HCT116 (cell line): ENCODE measurements around the gene FH. TPM values are rescaled to one million over a fixed set of nuclear protein-coding genes. Genes with fewer than 3 reads are reported as not detected.

Source experiments
- ATAC-seq: fragments of 200-7000 bp; cut with Tn5 transposase; 2 replicates; pipeline ENCODE4 v1.9.1; 2020; ENCODE audit warnings: mild to moderate bottlenecking, moderate library complexity
- BruUV-seq: library from RNA; stranded (reverse); fragments of 400-500 nt; replicated peaks from 2 replicates; lab custom pipeline; 2021; lab: Mats Ljungman, UMichigan
- CTCF ChIA-PET: fragments of 300-600 bp; sonication (Branson Sonifier 250); formaldehyde crosslinking; loops from one replicate; lab custom pipeline; 2021; ENCODE audit warnings: antibody characterized with exemption; lab: Charles Lee
- POLR2A ChIA-PET: fragments of 300-600, 350-600 bp; sonication (Branson Sonifier 250); formaldehyde crosslinking; loops from one replicate; lab custom pipeline; 2021; ENCODE audit warnings: antibody characterized with exemption; lab: Charles Lee
- RAD21 ChIA-PET, 2 experiments: fragments of 300-600 bp; sonication (Branson Sonifier 250); formaldehyde crosslinking; loops; one replicate each; lab custom pipeline; 2023; ENCODE audit warnings: low total read pairs in 2 of 2; ENCODE audit not compliant: uncharacterized antibody in 2 of 2, unreplicated experiment in 2 of 2, low non-redundant PET in 1 of 2; lab: Charles Lee
- DNase-seq: peaks from one replicate; pipeline ENCODE4 v3.0.0-alpha.2; 2010; ENCODE audit warnings: low read depth, low spot score
- H2AFZ ChIP-seq: fragments of 200-600 bp; shearing (Covaris generic), sonication (generic); 2 replicates; pipeline ENCODE4 v1.6.1; 2017; ENCODE audit warnings: low read depth, mixed run types, mixed read lengths, antibody characterized with exemption, low read length; ENCODE audit not compliant: poor library complexity, severe bottlenecking
- H3K27ac ChIP-seq: 2 replicates; pipeline ENCODE4 v1.5.1; 2012; ENCODE audit warnings: low read depth, low read length
- H3K27me3 ChIP-seq: fragments of 200-600 bp; sonication (generic); 2 replicates; pipeline ENCODE4 v1.6.1; 2016; ENCODE audit warnings: mixed run types, low read length, mixed read lengths; ENCODE audit not compliant: insufficient read depth
- H3K36me3 ChIP-seq, 2 experiments: fragments of 200-500 bp in 1 of 2; fragments of 200-600 bp in 1 of 2; sonication (Bioruptor generic) in 1 of 2; sonication (generic) in 1 of 2; 2 replicates each; pipeline versions ENCODE4 v1.5.1 to v1.6.1; 2014 to 2016; ENCODE audit warnings: low read length in 2 of 2, inconsistent platforms in 1 of 2, mixed read lengths in 1 of 2, mixed run types in 1 of 2; ENCODE audit not compliant: insufficient read depth in 2 of 2, control insufficient read depth in 1 of 2
- H3K4me1 ChIP-seq, 2 experiments: fragments of 200-600 bp in 1 of 2; sonication (generic) in 1 of 2; 2 replicates each; pipeline versions ENCODE4 v1.5.1 to v1.6.1; 2012 to 2017; ENCODE audit warnings: low read length in 2 of 2, inconsistent platforms in 1 of 2, mild to moderate bottlenecking in 1 of 2, mixed read lengths in 1 of 2, mixed run types in 1 of 2, moderate library complexity in 1 of 2; ENCODE audit not compliant: insufficient read depth in 2 of 2, control insufficient read depth in 1 of 2
- H3K4me2 ChIP-seq: fragments of 200-600 bp; sonication (generic); 2 replicates; pipeline ENCODE4 v1.6.1; 2017; ENCODE audit warnings: mixed run types, low read length, mixed read lengths
- H3K4me3 ChIP-seq, 2 experiments: fragments of 200-600 bp in 1 of 2; sonication (generic) in 1 of 2; replicated peaks in 1 of 2; 2 replicates each; pipeline ENCODE4 v1.5.1; 2011 to 2016; ENCODE audit warnings: low read length in 2 of 2, control low read depth in 1 of 2, low read depth in 1 of 2, mild to moderate bottlenecking in 1 of 2, mixed read lengths in 1 of 2, mixed run types in 1 of 2
- H3K79me2 ChIP-seq: fragments of 200-600 bp; sonication (generic); 2 replicates; pipeline ENCODE4 v1.6.1; 2017; ENCODE audit warnings: mild to moderate bottlenecking, mixed run types, low read length, moderate library complexity, mixed read lengths; ENCODE audit not compliant: insufficient read depth
- H3K9ac ChIP-seq: fragments of 200-600 bp; sonication (generic); 2 replicates; pipeline ENCODE4 v1.6.1; 2016; ENCODE audit warnings: low read length, mixed read lengths
- H3K9me2 ChIP-seq: fragments of 200-600 bp; sonication (generic), shearing (Covaris generic); 2 replicates; pipeline ENCODE4 v1.6.1; 2017; ENCODE audit warnings: mixed run types, mild to moderate bottlenecking, moderate library complexity; ENCODE audit not compliant: insufficient read depth
- H3K9me3 ChIP-seq, 2 experiments: fragments of 200-500 bp in 1 of 2; fragments of 200-600 bp in 1 of 2; sonication (Bioruptor generic) in 1 of 2; sonication (generic) in 1 of 2; 2 replicates each; pipeline ENCODE4 v1.6.1; 2014 to 2017; ENCODE audit warnings: low read length in 2 of 2, mixed read lengths in 2 of 2, inconsistent platforms in 1 of 2, low read depth in 1 of 2, mild to moderate bottlenecking in 1 of 2, mixed run types in 1 of 2, moderate library complexity in 1 of 2; ENCODE audit not compliant: control insufficient read depth in 1 of 2, insufficient read depth in 1 of 2
- H4K20me1 ChIP-seq: fragments of 200-600 bp; sonication (generic), shearing (Covaris generic); 2 replicates; pipeline ENCODE4 v1.6.1; 2017; ENCODE audit warnings: mixed run types, mild to moderate bottlenecking, moderate library complexity; ENCODE audit not compliant: insufficient read depth
- CBX3 ChIP-seq: IDR thresholded peaks from 2 replicates; pipeline ENCODE4 v1.6.1; 2012; ENCODE audit warnings: low read depth
- EGR1 ChIP-seq: IDR thresholded peaks from 2 replicates; pipeline ENCODE4 v1.6.1; 2012; ENCODE audit warnings: low read depth
- ELF1 ChIP-seq: IDR thresholded peaks from 2 replicates; pipeline ENCODE4 v1.6.1; 2012; ENCODE audit warnings: low read depth, borderline replicate concordance
- EZH2 ChIP-seq: fragments of 200-600 bp; sonication (generic); IDR thresholded peaks from 2 replicates; pipeline ENCODE4 v1.6.1; 2017; ENCODE audit warnings: antibody characterized with exemption, mixed run types
- EZH2phosphoT487 ChIP-seq: fragments of 200-600 bp; IDR thresholded peaks from 2 replicates; pipeline ENCODE4 v1.6.1; 2018; ENCODE audit warnings: antibody characterized with exemption, borderline replicate concordance
- FOSL1 ChIP-seq: IDR thresholded peaks from 2 replicates; pipeline ENCODE4 v1.6.1; 2012; ENCODE audit warnings: low read depth
- POLR2A ChIP-seq: IDR thresholded peaks from 2 replicates; pipeline ENCODE4 v1.7.0; 2011; ENCODE audit warnings: borderline replicate concordance; ENCODE audit not compliant: insufficient read depth, insufficient read length; ENCODE audit errors: extremely low read depth
- SP1 ChIP-seq: IDR thresholded peaks from 2 replicates; pipeline ENCODE4 v1.6.1; 2012; ENCODE audit warnings: low read depth
- SRF ChIP-seq: IDR thresholded peaks from 2 replicates; pipeline ENCODE4 v1.6.1; 2012; ENCODE audit warnings: low read depth
- TCF7L2 ChIP-seq: IDR thresholded peaks from 2 replicates; pipeline ENCODE4 v1.7.0; 2011; ENCODE audit warnings: borderline replicate concordance, inconsistent platforms; ENCODE audit not compliant: insufficient read depth, insufficient read length; ENCODE audit errors: extremely low read depth
- ZFX ChIP-seq: fragments of 450-650 bp; IDR thresholded peaks from 2 replicates; pipeline ENCODE4 v1.6.1; 2017
- intact Hi-C: fragments of 100-400 bp; cut with micrococcal nuclease; formaldehyde crosslinking; loops from 2 replicates; pipeline ENCODE4 v1.10.0; 2022
- total RNA-seq: library from RNA; stranded (reverse); gene quantifications from one replicate; pipeline ENCODE4 v1.2.1, GENCODE V29; 2021; ENCODE audit not compliant: unreplicated experiment
- TF ChIP-seq, protein P1 (sequence below): IDR thresholded peaks from 2 replicates; pipeline ENCODE4 v1.6.1; 2011; ENCODE audit warnings: mild to moderate bottlenecking, low read length, moderate library complexity; ENCODE audit not compliant: insufficient replicate concordance; ENCODE audit errors: extremely low read depth
- TF ChIP-seq, protein P2 (sequence below): IDR thresholded peaks from 2 replicates; pipeline ENCODE4 v1.6.1; 2012
- TF ChIP-seq, protein P3 (sequence below): IDR thresholded peaks from 2 replicates; pipeline ENCODE4 v1.6.1; 2012; ENCODE audit warnings: low read depth

The FH gene
- total RNA-seq, 1 experiment from 2014 or later: 67.7 TPM

DNA sequence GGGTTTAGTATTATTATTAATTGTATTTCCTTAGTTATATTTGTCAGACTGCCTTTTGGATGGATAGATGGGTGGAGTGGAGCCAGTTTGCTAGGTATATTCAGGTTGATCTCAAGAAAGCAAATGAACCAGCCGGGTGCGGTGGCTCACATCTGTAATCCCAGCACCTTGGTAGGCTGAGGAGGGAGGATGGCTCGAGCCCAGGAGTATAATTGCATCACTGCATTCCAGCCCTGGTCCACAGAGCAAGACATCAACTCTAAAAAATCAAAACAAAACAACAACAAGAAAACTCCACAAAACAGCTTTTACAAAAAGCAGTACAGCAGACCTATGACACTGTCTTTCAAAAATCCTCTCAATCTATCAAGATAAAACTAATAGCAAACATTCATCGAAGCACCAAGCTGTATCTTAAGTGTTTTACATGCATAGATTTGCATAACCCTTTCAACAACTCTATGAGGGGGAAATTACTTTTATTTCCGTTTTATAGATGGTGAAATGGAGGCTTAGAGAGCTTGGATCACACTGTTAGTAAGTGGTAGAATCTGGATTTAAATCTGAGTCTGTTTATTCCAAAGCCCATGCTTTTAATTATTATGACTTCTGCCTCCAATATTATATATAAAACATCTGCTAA is 38.1 kb upstream of the FH start:
- Histone ChIP-seq H3K9ac (no peak overlapping the region), H3K4me1 (no peaks in the 10 kb centered on the region), H3K4me2 (no peak overlapping the region), H3K27me3 (0 out of 2 replicates have a peak, but pooled peaks cover 5% of the 10 kb centered on the region), H3K27ac (no peak overlapping the region), H3K9me3 (no peaks in the 10 kb centered on the region), H3K36me3 (no peaks in the 10 kb centered on the region), H3K4me3 (no peak overlapping the region), H2AFZ (no peak overlapping the region), H3K79me2 (no peaks in the 10 kb centered on the region), H4K20me1 (no peaks in the 10 kb centered on the region), H3K9me2 (no peaks in the 10 kb centered on the region; the same call in 1 of the 2 replicates)
- CTCF ChIA-PET: no interaction called here
- intact Hi-C loops: no loop called here
- POLR2A ChIA-PET: no interaction called here
- TF ChIP-seq EZH2 (no peak), EGR1 (no peak), ZFX (no peak), FOSL1 (no peak), TCF7L2 (no peak), POLR2A (no peak), CBX3 (no peak), ELF1 (no peak), SP1 (no peak), EZH2phosphoT487 (no peak), SRF (no peak)
- TF ChIP-seq, protein P1, sequence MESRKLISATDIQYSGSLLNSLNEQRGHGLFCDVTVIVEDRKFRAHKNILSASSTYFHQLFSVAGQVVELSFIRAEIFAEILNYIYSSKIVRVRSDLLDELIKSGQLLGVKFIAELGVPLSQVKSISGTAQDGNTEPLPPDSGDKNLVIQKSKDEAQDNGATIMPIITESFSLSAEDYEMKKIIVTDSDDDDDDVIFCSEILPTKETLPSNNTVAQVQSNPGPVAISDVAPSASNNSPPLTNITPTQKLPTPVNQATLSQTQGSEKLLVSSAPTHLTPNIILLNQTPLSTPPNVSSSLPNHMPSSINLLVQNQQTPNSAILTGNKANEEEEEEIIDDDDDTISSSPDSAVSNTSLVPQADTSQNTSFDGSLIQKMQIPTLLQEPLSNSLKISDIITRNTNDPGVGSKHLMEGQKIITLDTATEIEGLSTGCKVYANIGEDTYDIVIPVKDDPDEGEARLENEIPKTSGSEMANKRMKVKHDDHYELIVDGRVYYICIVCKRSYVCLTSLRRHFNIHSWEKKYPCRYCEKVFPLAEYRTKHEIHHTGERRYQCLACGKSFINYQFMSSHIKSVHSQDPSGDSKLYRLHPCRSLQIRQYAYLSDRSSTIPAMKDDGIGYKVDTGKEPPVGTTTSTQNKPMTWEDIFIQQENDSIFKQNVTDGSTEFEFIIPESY: no peak
- TF ChIP-seq, protein P2, sequence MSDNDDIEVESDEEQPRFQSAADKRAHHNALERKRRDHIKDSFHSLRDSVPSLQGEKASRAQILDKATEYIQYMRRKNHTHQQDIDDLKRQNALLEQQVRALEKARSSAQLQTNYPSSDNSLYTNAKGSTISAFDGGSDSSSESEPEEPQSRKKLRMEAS: no peak
- TF ChIP-seq, protein P3, sequence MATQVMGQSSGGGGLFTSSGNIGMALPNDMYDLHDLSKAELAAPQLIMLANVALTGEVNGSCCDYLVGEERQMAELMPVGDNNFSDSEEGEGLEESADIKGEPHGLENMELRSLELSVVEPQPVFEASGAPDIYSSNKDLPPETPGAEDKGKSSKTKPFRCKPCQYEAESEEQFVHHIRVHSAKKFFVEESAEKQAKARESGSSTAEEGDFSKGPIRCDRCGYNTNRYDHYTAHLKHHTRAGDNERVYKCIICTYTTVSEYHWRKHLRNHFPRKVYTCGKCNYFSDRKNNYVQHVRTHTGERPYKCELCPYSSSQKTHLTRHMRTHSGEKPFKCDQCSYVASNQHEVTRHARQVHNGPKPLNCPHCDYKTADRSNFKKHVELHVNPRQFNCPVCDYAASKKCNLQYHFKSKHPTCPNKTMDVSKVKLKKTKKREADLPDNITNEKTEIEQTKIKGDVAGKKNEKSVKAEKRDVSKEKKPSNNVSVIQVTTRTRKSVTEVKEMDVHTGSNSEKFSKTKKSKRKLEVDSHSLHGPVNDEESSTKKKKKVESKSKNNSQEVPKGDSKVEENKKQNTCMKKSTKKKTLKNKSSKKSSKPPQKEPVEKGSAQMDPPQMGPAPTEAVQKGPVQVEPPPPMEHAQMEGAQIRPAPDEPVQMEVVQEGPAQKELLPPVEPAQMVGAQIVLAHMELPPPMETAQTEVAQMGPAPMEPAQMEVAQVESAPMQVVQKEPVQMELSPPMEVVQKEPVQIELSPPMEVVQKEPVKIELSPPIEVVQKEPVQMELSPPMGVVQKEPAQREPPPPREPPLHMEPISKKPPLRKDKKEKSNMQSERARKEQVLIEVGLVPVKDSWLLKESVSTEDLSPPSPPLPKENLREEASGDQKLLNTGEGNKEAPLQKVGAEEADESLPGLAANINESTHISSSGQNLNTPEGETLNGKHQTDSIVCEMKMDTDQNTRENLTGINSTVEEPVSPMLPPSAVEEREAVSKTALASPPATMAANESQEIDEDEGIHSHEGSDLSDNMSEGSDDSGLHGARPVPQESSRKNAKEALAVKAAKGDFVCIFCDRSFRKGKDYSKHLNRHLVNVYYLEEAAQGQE: no peak
- no TSS peak for BruUV-seq
- RAD21 ChIA-PET: no interaction called here
- ATAC-seq (no peak), DNase-seq (no peak)
